Uterus (tissue), 2 donors: ENCODE measurements around the gene PRKCE.

Experiments
- CTCF ChIP-seq, 4 experiments: fragments of 200-600 bp in 2 of 4; fragments of 450-650 bp in 2 of 4; sonication (generic) in 2 of 4; IDR thresholded peaks; one replicate each; pipeline ENCODE4 v1.5.1; 2016 to 2019; ENCODE audit warnings: antibody characterized with exemption in 4 of 4, mild to moderate bottlenecking in 2 of 4, moderate library complexity in 1 of 4
- POLR2A ChIP-seq, 2 donors: fragments of 450-650 bp; IDR thresholded peaks; one replicate each; pipeline ENCODE4 v1.6.1; 2016; ENCODE audit warnings: antibody characterized with exemption in 2 of 2, mild to moderate bottlenecking in 1 of 2, moderate library complexity in 1 of 2

- TF ChIP-seq POLR2A (IDR thresholded peaks at IDR 0.05) = no peak
- no peak for TF ChIP-seq CTCF (IDR thresholded peaks at IDR 0.05)
Observed at GRCh38 chr2:45697190-45697589, 45.7 kb downstream of the PRKCE start.
